Naive thymus-derived CD8-positive, alpha-beta T cell (primary cell): ENCODE measurements around the gene GDF15. TPM values are rescaled to one million over a fixed set of nuclear protein-coding genes. Genes with fewer than 3 reads are reported as not detected.

Experiments
- ATAC-seq, 2 donors: fragments of 150-1000 bp; cut with Tn5 transposase in 1 of 2; sonication (Bioruptor Pico), chemical (Tn5 transposase) in 1 of 2; 1 replicate in 1 of 2; 2 replicates in 1 of 2; pipeline ENCODE4 v1.10.0; 2021; ENCODE audit warnings: mild to moderate bottlenecking in 2 of 2, moderate library complexity in 2 of 2
- POLR2A ChIA-PET: fragments of 350-600 bp; sonication (Branson Sonifier 250); formaldehyde crosslinking; loops from one replicate; lab custom pipeline; 2021; ENCODE audit warnings: antibody characterized with exemption; lab: Charles Lee
- DNase-seq, 10 donors: peaks; one replicate each; pipeline versions ENCODE4 v3.0.0 to v3.0.0-alpha.2; 2020 to 2022
- H3K27ac Mint-ChIP-seq, 10 donors: one replicate each; pipeline ENCODE4 v1.8.0; 2020 to 2022; ENCODE audit warnings: mild to moderate bottlenecking in 10 of 10, mixed read lengths in 10 of 10, moderate library complexity in 4 of 10, inconsistent platforms in 1 of 10
- H3K27me3 Mint-ChIP-seq, 5 donors: one replicate each; pipeline ENCODE4 v1.8.0; 2021 to 2022; ENCODE audit warnings: mixed read lengths in 5 of 5
- H3K36me3 Mint-ChIP-seq, 3 donors: one replicate each; pipeline ENCODE4 v1.8.0; 2020 to 2022; ENCODE audit warnings: mixed read lengths in 3 of 3, mild to moderate bottlenecking in 2 of 3, inconsistent platforms in 1 of 3
- H3K4me1 Mint-ChIP-seq, 4 donors: one replicate each; pipeline ENCODE4 v1.8.0; 2021 to 2022; ENCODE audit warnings: mixed read lengths in 4 of 4
- H3K4me3 Mint-ChIP-seq, 10 donors: one replicate each; pipeline ENCODE4 v1.8.0; 2020 to 2022; ENCODE audit warnings: mild to moderate bottlenecking in 10 of 10, mixed read lengths in 10 of 10, moderate library complexity in 6 of 10, inconsistent platforms in 1 of 10
- H3K9me3 Mint-ChIP-seq, 9 donors: one replicate each; pipeline ENCODE4 v1.8.0; 2020 to 2022; ENCODE audit warnings: mixed read lengths in 9 of 9, mild to moderate bottlenecking in 3 of 9, inconsistent platforms in 1 of 9, moderate library complexity in 1 of 9
- polyA plus RNA-seq, 3 donors: library from polyadenylated mRNA; unstranded; fragments of 300-500 nt; fragmentation: Illumina TruSeq; gene quantifications; one replicate each; pipeline ENCODE4 v1.2.3, GENCODE V29; 2021
- total RNA-seq, 8 experiments: library from RNA in 2 of 8; stranded (reverse) in 2 of 8; gene quantifications; one replicate each; pipeline ENCODE4 v1.2.3 and lab custom pipeline; 2021 to 2026

GDF15 gene, protein sequence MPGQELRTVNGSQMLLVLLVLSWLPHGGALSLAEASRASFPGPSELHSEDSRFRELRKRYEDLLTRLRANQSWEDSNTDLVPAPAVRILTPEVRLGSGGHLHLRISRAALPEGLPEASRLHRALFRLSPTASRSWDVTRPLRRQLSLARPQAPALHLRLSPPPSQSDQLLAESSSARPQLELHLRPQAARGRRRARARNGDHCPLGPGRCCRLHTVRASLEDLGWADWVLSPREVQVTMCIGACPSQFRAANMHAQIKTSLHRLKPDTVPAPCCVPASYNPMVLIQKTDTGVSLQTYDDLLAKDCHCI
- not detected for total RNA-seq
- polyA plus RNA-seq: not detected
- 0 to 0.49 (median 0.07) reads per million in 6 experiments for total RNA-seq (lab: John Stamatoyannopoulos, UW)

DNA sequence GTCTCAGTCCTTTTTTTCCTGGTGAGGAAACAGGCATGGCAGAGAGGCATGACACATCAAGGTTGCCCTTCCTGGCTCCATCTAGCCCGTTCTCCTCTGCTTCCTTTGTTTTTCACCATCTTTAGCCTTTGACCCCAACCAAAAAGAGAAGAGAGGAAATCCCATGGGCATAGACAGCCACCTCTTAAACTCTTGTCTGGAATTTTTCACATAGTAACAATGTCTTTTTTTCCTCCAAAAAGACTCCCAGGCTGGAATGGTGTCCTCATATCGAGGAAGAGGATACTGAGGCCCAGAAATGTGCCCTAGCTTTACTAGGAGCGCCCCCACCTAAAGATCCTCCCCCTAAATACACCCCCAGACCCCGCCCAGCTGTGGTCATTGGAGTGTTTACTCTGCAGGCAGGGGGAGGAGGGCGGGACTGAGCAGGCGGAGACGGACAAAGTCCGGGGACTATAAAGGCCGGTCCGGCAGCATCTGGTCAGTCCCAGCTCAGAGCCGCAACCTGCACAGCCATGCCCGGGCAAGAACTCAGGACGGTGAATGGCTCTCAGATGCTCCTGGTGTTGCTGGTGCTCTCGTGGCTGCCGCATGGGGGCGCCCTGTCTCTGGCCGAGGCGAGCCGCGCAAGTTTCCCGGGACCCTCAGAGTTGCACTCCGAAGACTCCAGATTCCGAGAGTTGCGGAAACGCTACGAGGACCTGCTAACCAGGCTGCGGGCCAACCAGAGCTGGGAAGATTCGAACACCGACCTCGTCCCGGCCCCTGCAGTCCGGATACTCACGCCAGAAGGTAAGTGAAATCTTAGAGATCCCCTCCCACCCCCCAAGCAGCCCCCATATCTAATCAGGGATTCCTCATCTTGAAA, at the start of gene GDF15:
TSS of gene GDF15 (plus strand) at position 484 of the 868 bp plus-strand sequence. CDS start at position 516, 32 bp downstream.
- Mint-ChIP-seq H3K9me3 (no peaks in the 10 kb centered on the region), H3K27ac (peak within 1 kb of the TSS in 1 of 10 donors; percentile 40)
- POLR2A ChIA-PET: no interaction called here

DNA sequence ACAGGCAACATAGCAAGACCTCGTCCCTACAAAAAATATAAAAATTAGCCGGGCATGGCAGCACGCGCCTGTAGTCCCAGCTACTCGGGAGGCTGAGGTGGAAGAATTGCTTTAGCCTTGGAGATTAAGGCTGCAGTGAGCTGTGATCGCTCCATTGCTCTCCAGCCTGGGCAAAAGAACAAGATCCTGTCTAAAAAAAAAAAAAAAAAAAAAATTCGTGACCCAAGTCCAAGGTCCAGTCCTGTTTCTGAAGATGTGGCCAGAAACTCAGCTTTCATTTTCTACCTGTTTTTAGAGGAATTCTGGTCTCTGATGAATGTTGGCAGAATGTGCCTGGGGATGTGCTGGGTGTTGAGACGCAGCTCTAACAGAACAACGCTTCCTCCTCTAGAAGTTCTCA, 47.4 kb upstream of the GDF15 start:
- peaks cover 0 to 10% (median 0%) of the 10 kb centered on the region in 3 donors for H3K36me3 Mint-ChIP-seq
- no peaks in the 10 kb centered on the region for H3K9me3 Mint-ChIP-seq
- H3K27ac Mint-ChIP-seq: peak overlapping the region in 3 of 10 donors; percentile 32 to 69 (median 50)
- peaks cover 8 to 24% (median 20%) of the 10 kb centered on the region in 4 donors for H3K4me1 Mint-ChIP-seq
- POLR2A ChIA-PET: interaction anchor here (0.6 to 8.0 kb wide), 3 partner anchors 8 to 118 kb away, joined by 3 to 60 read pairs (median 3); partner anchors contain the start of gene JUND
- peaks cover 0 to 2% (median 0%) of the 10 kb centered on the region in 5 donors for H3K27me3 Mint-ChIP-seq
- peak overlapping the region in 8 of 10 donors; percentile 2 to 79 (median 40) for H3K4me3 Mint-ChIP-seq
- ATAC-seq (no peak), DNase-seq (no peak)

More for the DNA sequence above, at the start of gene GDF15:
- peaks cover 10 to 61% (median 23%) of the 10 kb centered on the region in 5 donors for H3K27me3 Mint-ChIP-seq
- ATAC-seq (no peak), DNase-seq (peak in 3 of 10 donors; percentile 12 to 33 (median 30))
- peaks cover 0 to 17% (median 8%) of the 10 kb centered on the region in 4 donors for H3K4me1 Mint-ChIP-seq
- H3K36me3 Mint-ChIP-seq: no peaks in the 10 kb centered on the region
- peak within 1 kb of the TSS in 1 of 10 donors; percentile 4 for H3K4me3 Mint-ChIP-seq

DNA sequence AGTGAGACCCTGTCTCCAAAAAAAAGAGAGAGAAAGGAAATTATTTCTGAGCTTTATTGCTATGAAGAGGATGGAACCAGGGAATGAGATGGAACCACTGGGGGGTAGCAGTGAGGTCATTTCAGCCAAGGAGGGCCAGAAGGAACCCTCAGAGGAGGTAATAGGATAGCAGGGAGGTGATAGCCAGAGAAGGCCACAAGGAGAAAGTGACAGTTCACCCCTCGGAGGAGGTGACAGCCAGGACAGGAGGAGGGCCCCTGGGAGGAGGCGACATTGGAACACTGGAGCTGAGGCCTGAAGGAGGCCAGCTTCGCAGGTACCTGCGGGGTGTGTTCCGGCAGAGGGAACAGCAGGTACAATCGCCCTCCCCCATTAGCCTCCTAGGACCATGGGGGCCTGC, 46.2 kb upstream of the GDF15 start:
- H3K4me3 Mint-ChIP-seq: peak overlapping the region; percentile 84 to 93 (median 90)
- ATAC-seq: peak in 1 of 2 donors; percentile 2
- no peak for DNase-seq
- H3K4me1 Mint-ChIP-seq: peaks cover 10 to 24% (median 20%) of the 10 kb centered on the region in 4 donors
- peaks cover 0 to 22% (median 0%) of the 10 kb centered on the region in 3 donors for H3K36me3 Mint-ChIP-seq
- peaks cover 0 to 1% (median 0%) of the 10 kb centered on the region in 5 donors for H3K27me3 Mint-ChIP-seq
- H3K9me3 Mint-ChIP-seq: no peaks in the 10 kb centered on the region
- H3K27ac Mint-ChIP-seq: peak overlapping the region in 9 of 10 donors; percentile 72 to 95 (median 88)
- POLR2A ChIA-PET: interaction anchor here (1.1 to 8.0 kb wide), 4 partner anchors 11 to 71 kb away, joined by 3 to 60 read pairs (median 5); partner anchors contain the start of genes JUND and LSM4

DNA sequence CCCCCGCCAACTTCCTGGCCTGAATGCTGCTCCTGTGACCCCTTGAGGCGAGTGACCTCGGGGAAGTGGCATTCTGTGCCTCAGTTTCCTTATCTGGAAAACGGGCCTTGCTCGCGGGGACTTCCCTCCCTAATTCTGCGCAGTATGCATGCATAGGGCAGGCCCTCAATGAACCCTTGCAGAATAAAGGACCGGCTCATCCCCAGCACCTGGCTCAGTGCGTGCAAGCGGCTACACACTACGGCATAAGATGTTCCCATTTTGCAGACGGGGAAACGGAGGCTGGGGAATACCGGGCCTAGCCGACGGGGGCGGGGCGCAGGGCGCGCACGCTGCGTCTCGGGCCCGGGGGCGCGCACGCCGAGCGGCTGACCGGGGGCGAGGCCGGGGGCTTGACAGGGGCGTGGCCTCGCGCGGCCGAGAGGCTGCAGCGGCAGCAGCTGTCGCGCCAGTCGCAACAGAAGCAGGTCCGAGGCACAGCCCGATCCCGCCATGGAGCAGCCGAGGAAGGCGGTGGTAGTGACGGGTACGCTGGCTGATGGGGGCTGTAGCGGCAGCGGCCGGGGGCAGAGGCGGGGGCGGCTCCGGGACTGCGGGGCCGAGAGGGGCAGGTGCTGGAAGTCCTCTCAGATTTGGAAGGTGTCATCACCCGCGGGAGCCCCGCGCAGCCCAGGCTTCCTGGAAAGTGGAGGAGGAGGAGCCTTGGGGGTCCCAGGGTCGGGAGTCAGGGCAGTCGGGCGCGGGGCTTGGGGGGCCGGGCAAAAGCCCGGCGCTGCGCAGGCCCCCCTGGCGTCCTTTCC, 45.6 kb upstream of the GDF15 start, which contains the start of gene PGPEP1:
TSS of gene PGPEP1 (plus strand) at position 409 of the 800 bp plus-strand sequence. CDS start at position 493, 84 bp downstream.
- peak within 1 kb of the TSS; percentile 28 to 97 (median 94) for H3K27ac Mint-ChIP-seq
- peaks cover 10 to 24% (median 20%) of the 10 kb centered on the region in 4 donors for H3K4me1 Mint-ChIP-seq
- H3K36me3 Mint-ChIP-seq: peaks cover 0 to 28% (median 0%) of the 10 kb centered on the region in 3 donors
- POLR2A ChIA-PET: interaction anchor here (0.6 to 8.0 kb wide), 5 partner anchors 12 to 300 kb away, joined by 3 to 60 read pairs (median 4); partner anchors contain the start of genes JUND and LSM4
- H3K4me3 Mint-ChIP-seq: peak within 1 kb of the TSS; percentile 84 to 93 (median 90)
- H3K27me3 Mint-ChIP-seq: peaks cover 0 to 1% (median 0%) of the 10 kb centered on the region in 5 donors
- no peaks in the 10 kb centered on the region for H3K9me3 Mint-ChIP-seq
- peak in 9 of 10 donors; percentile 29 to 69 (median 52) for DNase-seq
- ATAC-seq: peak; percentile 42 to 67

DNA sequence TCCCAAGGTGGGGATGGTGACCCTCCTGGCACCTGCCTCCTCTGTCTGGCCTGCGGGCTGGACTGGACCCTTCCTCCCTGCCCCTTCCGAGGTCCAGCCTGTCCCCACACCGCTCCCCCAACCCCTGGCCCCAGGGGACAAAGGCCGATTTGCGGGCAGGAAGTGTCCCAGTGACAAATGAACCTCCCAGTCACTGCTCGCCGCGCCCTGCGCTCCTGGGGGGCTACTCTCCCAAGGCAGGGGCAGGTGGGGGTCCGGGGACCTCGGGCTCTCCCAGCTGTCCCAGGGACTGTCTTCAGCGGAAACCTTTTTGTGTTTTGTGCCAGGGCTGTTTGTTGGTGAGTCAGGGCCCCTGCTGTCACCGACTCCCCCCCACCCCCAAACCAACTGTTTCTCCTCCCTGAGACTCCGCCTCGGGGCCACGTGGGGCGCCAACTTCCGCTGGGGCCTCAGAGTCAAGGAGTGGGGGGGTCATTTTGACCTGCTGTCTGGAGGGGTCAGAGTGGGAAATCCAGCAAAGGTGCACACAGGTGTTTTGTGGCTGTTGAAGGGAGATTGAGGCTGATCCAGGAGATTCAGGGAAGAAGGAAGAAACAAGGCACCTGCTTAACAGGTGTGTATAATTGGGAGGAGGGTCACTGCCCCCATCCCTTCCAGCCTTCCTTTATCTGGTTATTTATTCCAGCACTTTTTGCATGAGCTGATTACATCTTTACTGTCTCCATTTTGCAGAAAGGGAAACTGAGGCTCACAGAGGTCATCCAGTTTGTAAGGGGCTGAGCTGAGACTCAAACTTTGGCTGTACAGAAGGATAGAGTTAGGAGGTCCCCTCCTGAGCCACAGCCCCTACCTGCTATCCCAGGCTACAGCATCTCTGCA, 44.7 kb upstream of the GDF15 start:
- peak overlapping the region; percentile 28 to 97 (median 94) for H3K27ac Mint-ChIP-seq
- H3K36me3 Mint-ChIP-seq: peaks cover 0 to 34% (median 0%) of the 10 kb centered on the region in 3 donors
- peak overlapping the region; percentile 84 to 93 (median 90) for H3K4me3 Mint-ChIP-seq
- DNase-seq (peak; percentile 37 to 85 (median 55)), ATAC-seq (peak; percentile 79 to 88)
- no peaks in the 10 kb centered on the region for H3K9me3 Mint-ChIP-seq
- POLR2A ChIA-PET: interaction anchor here (0.6 to 8.0 kb wide), 5 partner anchors 12 to 1877 kb away, joined by 3 to 60 read pairs (median 4); partner anchors contain the start of gene JUND
- peaks cover 0 to 1% (median 0%) of the 10 kb centered on the region in 5 donors for H3K27me3 Mint-ChIP-seq
- H3K4me1 Mint-ChIP-seq: peaks cover 10 to 29% (median 23%) of the 10 kb centered on the region in 4 donors

DNA sequence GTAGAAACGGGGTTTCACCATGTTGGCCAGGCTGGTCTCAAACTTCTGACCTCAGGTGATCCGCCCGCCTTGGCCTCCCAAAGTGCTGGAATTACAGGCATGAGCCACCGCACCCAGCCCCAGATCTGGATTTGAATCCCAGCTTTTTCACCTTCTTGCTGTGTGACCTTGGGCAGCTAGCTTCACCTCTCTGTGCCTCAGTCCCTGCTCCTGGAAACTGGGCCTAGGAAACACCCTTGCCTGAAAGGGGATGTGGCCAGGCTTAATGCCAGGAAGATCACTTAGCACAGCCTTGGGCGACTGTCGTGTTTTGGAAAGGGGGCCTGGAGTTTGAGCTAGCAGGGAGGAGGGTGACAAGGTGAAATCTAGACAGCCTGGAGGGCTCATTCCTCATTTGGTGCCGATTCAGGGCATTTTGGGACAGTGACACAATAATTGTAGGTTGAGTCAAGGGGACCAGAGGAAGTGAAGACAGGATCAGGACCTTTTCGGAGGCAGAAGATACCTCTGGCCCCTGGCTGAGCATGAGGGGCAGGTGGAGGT, 43.8 kb upstream of the GDF15 start:
- DNase-seq: no peak
- Mint-ChIP-seq H3K36me3 (peaks cover 0 to 41% (median 0%) of the 10 kb centered on the region in 3 donors), H3K4me1 (peaks cover 12 to 33% (median 28%) of the 10 kb centered on the region in 4 donors), H3K27ac (peak overlapping the region in 7 of 10 donors; percentile 73 to 95 (median 93)), H3K9me3 (no peaks in the 10 kb centered on the region), H3K4me3 (peak overlapping the region; percentile 84 to 93 (median 90)), H3K27me3 (peaks cover 0 to 1% (median 0%) of the 10 kb centered on the region in 5 donors)
- POLR2A ChIA-PET: interaction anchor here (0.8 to 8.0 kb wide), 4 partner anchors 13 to 65 kb away, joined by 3 to 60 read pairs (median 4); partner anchors contain the start of genes JUND and LSM4
- ATAC-seq: no peak

DNA sequence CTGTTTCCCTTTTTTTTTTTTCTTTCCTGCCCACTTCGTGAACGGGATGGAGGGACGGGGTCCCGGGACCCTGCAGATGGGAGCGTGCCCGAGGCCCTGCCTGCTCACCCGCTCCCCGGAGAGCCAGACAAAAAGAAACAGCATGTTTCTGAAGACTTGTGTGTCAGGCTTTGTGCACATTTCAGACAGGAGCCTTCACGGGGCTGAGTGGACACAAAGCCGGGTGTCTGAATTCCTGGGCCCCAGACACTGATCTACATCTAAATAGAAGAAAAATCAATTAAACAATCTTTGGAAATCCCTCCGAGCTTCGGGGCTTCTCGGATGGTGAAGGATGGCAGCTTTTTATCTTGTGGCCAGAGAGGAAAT, 41.4 kb upstream of the GDF15 start:
- POLR2A ChIA-PET: interaction anchor here (8.0 kb wide), 1 partner anchor 64 kb away, joined by 60 read pairs; the partner anchor contains the start of gene JUND

DNA sequence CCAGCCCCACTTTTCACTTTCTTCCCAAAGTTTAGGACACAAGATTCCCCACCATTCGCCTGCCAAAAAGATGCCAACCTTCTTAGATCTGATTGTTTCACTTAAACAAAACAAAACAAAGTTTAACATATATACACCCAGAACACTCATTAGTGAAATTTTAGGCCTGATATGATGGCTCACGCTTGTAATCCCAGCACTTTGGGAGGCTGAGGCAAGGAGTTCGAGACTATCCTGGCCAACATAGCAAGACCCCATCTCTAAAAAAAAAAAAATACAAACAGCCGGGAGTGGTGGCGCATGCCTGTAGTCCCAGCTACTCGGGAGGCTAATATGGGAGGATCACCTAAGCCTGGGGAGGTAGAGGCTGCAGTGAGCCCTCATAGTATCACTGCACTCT, 40.7 kb upstream of the GDF15 start:
- peaks cover 1 to 67% (median 6%) of the 10 kb centered on the region in 3 donors for H3K36me3 Mint-ChIP-seq
- DNase-seq (no peak), ATAC-seq (no peak)
- no peak overlapping the region for H3K4me3 Mint-ChIP-seq
- H3K9me3 Mint-ChIP-seq: no peaks in the 10 kb centered on the region
- POLR2A ChIA-PET: interaction anchor here (8.0 kb wide), 1 partner anchor 65 kb away, joined by 60 read pairs; the partner anchor contains the start of gene JUND
- H3K27ac Mint-ChIP-seq: peak overlapping the region in 3 of 10 donors; percentile 21 to 28 (median 27)
- no peaks in the 10 kb centered on the region for H3K27me3 Mint-ChIP-seq
- H3K4me1 Mint-ChIP-seq: peaks cover 15 to 31% (median 21%) of the 10 kb centered on the region in 4 donors

More for the DNA sequence above, 41.4 kb upstream of the GDF15 start:
- no peak for ATAC-seq
- Mint-ChIP-seq H3K27ac (peak overlapping the region in 2 of 10 donors; percentile 38 to 63), H3K9me3 (no peaks in the 10 kb centered on the region), H3K4me1 (peaks cover 17 to 35% (median 27%) of the 10 kb centered on the region in 4 donors), H3K4me3 (no peak overlapping the region), H3K27me3 (no peaks in the 10 kb centered on the region), H3K36me3 (peaks cover 0 to 60% (median 2%) of the 10 kb centered on the region in 3 donors)
- no peak for DNase-seq

DNA sequence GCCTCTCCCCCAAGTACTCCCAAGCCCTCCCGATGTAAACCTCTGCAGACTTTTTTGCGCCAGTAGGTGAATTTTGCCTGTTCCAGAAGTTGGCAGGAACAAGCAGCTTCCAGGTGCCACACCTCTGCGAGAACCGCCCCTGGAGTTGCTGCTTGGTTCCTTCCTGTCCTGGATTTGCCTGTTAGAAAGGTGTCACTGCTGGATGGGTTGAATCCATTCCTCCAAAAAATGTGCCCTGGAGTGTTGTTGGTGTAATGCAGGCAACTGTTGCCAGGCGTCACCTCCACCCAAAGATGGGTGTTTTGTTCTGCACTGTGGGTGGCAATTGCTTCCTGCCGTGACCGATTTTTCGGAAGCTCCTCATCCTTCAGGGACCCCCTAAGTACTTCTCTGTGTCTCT, 39.9 kb upstream of the GDF15 start:
- ATAC-seq: no peak
- Mint-ChIP-seq H3K27me3 (no peaks in the 10 kb centered on the region), H3K27ac (peak overlapping the region in 7 of 10 donors; percentile 0 to 89 (median 45)), H3K4me3 (peak overlapping the region in 1 of 10 donors; percentile 0), H3K36me3 (peaks cover 3 to 71% (median 8%) of the 10 kb centered on the region in 3 donors), H3K9me3 (no peaks in the 10 kb centered on the region), H3K4me1 (peaks cover 15 to 31% (median 20%) of the 10 kb centered on the region in 4 donors)
- no peak for DNase-seq
- POLR2A ChIA-PET: no interaction called here

DNA sequence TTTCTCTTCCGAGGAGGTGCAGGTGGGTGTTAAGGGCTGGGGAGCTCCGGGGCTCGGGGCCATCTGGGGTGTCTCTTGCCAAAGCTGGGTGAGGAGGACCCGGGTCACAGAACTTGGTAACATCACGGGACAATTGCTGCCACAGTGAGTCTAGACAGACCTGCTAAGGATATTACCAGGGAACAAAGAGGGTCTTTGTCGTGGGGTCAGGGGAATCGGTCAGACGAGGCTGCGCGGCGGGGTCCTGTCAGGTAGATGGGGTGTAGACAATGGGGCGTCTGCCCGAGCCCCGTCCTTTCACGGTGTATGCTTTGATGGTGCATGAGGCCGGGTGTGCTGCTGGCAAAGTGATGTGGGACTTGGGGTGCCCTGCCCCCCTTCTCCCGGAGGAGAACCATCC, 37.8 kb upstream of the GDF15 start:
- no peak overlapping the region for H3K4me3 Mint-ChIP-seq
- H3K4me1 Mint-ChIP-seq: peaks cover 5 to 17% (median 13%) of the 10 kb centered on the region in 4 donors
- H3K9me3 Mint-ChIP-seq: no peaks in the 10 kb centered on the region
- DNase-seq (no peak), ATAC-seq (no peak)
- POLR2A ChIA-PET: no interaction called here
- peaks cover 3 to 74% (median 8%) of the 10 kb centered on the region in 3 donors for H3K36me3 Mint-ChIP-seq
- no peak overlapping the region for H3K27ac Mint-ChIP-seq
- no peaks in the 10 kb centered on the region for H3K27me3 Mint-ChIP-seq
